B cell (primary cell): ENCODE results near the gene NR3C2. TPM values are rescaled to one million over a fixed set of nuclear protein-coding genes. Genes with fewer than 3 reads are reported as not detected.

Source experiments
- ATAC-seq: fragments of 200-7000 bp; cut with Tn5 transposase; one replicate; pipeline ENCODE4 v1.10.0; 2021; ENCODE audit warnings: low read depth, mild to moderate bottlenecking, moderate number of reproducible peaks, moderate library complexity
- CTCF ChIA-PET: fragments of 350-600 bp; sonication (Branson Sonifier 250); formaldehyde crosslinking; loops from one replicate; lab custom pipeline; 2021; ENCODE audit warnings: antibody characterized with exemption, inconsistent platforms; lab: Charles Lee
- POLR2A ChIA-PET: fragments of 350-600 bp; sonication (Branson Sonifier 250); formaldehyde crosslinking; loops from one replicate; lab custom pipeline; 2021; ENCODE audit warnings: antibody characterized with exemption; lab: Charles Lee
- DNase-seq: peaks from one replicate; pipeline ENCODE4 v3.0.0; 2013
- H2AFZ ChIP-seq: 2 replicates; pipeline ENCODE4 v1.6.1; 2012; ENCODE audit warnings: mild to moderate bottlenecking, low read depth, low read length; ENCODE audit not compliant: insufficient read depth, poor library complexity, severe bottlenecking
- H3K27ac ChIP-seq, 2 donors: 1 replicate in 1 of 2; 2 replicates in 1 of 2; pipeline ENCODE4 v1.5.1; 2012 to 2013; ENCODE audit warnings: low read length in 2 of 2, mild to moderate bottlenecking in 2 of 2, moderate library complexity in 1 of 2
- H3K27me3 ChIP-seq, 4 experiments: fragments of 200-600 bp in 1 of 4; sonication (generic) in 1 of 4; replicated peaks in 1 of 4; 1 replicate in 2 of 4; 2 replicates in 2 of 4; pipeline versions ENCODE4 v1.6.1 to v1.7.0; 2013 to 2016; ENCODE audit warnings: low read length in 3 of 4, mild to moderate bottlenecking in 2 of 4, mixed read lengths in 1 of 4, moderate library complexity in 1 of 4; ENCODE audit not compliant: insufficient read depth in 4 of 4, control insufficient read depth in 3 of 4; ENCODE audit errors: control extremely low read depth in 1 of 4
- H3K36me3 ChIP-seq, 2 experiments: replicated peaks in 1 of 2; 1 replicate in 1 of 2; 2 replicates in 1 of 2; pipeline versions ENCODE4 v1.6.1 to v1.7.1; 2013; ENCODE audit warnings: low read length in 1 of 2; ENCODE audit not compliant: insufficient read depth in 2 of 2, control insufficient read depth in 1 of 2; ENCODE audit errors: control extremely low read depth in 1 of 2, extremely low read depth in 1 of 2
- H3K4me1 ChIP-seq, 2 donors: fragments of 200-600 bp in 1 of 2; sonication (generic) in 1 of 2; 1 replicate in 1 of 2; 2 replicates in 1 of 2; pipeline versions ENCODE4 v1.5.1 to v1.6.1; 2013 to 2017; ENCODE audit warnings: low read length in 2 of 2; ENCODE audit not compliant: control insufficient read depth in 2 of 2, insufficient read depth in 2 of 2
- H3K4me2 ChIP-seq: replicated peaks from 2 replicates; pipeline ENCODE3; 2012; ENCODE audit warnings: mild to moderate bottlenecking, low read depth, low read length; ENCODE audit not compliant: poor library complexity, severe bottlenecking
- H3K4me3 ChIP-seq, 5 experiments: fragments of 200-600 bp in 1 of 5; sonication (generic) in 1 of 5; 1 replicate in 3 of 5; 2 replicates in 2 of 5; pipeline versions ENCODE4 v1.5.1 to v1.7.0; 2011 to 2016; ENCODE audit warnings: low read length in 4 of 5, mild to moderate bottlenecking in 4 of 5, low read depth in 2 of 5, control low read depth in 1 of 5, moderate library complexity in 1 of 5; ENCODE audit not compliant: insufficient read depth in 1 of 5; ENCODE audit errors: control extremely low read depth in 1 of 5, extremely low read depth in 1 of 5
- H3K79me2 ChIP-seq: fragments of 200-600 bp; sonication (generic); one replicate; pipeline ENCODE4 v1.6.0; 2016; ENCODE audit warnings: low read length; ENCODE audit not compliant: control insufficient read depth, insufficient read depth
- H3K9ac ChIP-seq: fragments of 200-600 bp; sonication (generic); 2 replicates; pipeline ENCODE4 v1.6.1; 2017; ENCODE audit warnings: mild to moderate bottlenecking, low read length, moderate library complexity
- H3K9me3 ChIP-seq, 3 donors: one replicate each; pipeline versions ENCODE4 v1.6.1 to v1.7.1; 2013; ENCODE audit warnings: low read length in 2 of 3; ENCODE audit not compliant: control insufficient read depth in 2 of 3, insufficient read depth in 1 of 3; ENCODE audit errors: control extremely low read depth in 1 of 3
- H4K20me1 ChIP-seq: 2 replicates; pipeline ENCODE4 v1.6.0; 2012; ENCODE audit warnings: mild to moderate bottlenecking, low read length; ENCODE audit not compliant: insufficient read depth, control insufficient read depth, poor library complexity, severe bottlenecking
- H3K27ac Mint-ChIP-seq: one replicate; pipeline ENCODE4 v1.8.0; 2021; ENCODE audit warnings: mixed read lengths
- H3K27me3 Mint-ChIP-seq: one replicate; pipeline ENCODE4 v1.8.0; 2021; ENCODE audit warnings: mixed read lengths
- H3K4me1 Mint-ChIP-seq: one replicate; pipeline ENCODE4 v1.8.0; 2021; ENCODE audit warnings: mixed read lengths
- H3K4me3 Mint-ChIP-seq: one replicate; pipeline ENCODE4 v1.8.0; 2021; ENCODE audit warnings: mixed read lengths
- H3K9me3 Mint-ChIP-seq: one replicate; pipeline ENCODE4 v1.8.0; 2022; ENCODE audit warnings: mixed read lengths; ENCODE audit not compliant: insufficient read depth
- CTCF ChIP-seq: fragments of 200-600 bp; IDR thresholded peaks from one replicate; pipeline ENCODE4 v1.8.0; 2022; ENCODE audit warnings: antibody characterized with exemption, mild to moderate bottlenecking
- EZH2 ChIP-seq: IDR thresholded peaks from 2 replicates; pipeline ENCODE4 v1.6.1; 2012; ENCODE audit warnings: borderline replicate concordance, low read depth, mild to moderate bottlenecking, moderate library complexity, low read length; ENCODE audit not compliant: insufficient read depth, poor library complexity, severe bottlenecking
- WGBS: methylation state at CpG from one replicate; pipeline ENCODE4 v1.1.5; 2013; ENCODE audit warnings: missing lambda C conversion rate; ENCODE audit not compliant: insufficient coverage; 5-methylcytosine and 5-hydroxymethylcytosine counted together
- intact Hi-C: fragments of 100-400 bp; cut with micrococcal nuclease; formaldehyde crosslinking; loops from one replicate; pipeline ENCODE4 v1.10.0; 2022
- polyA plus RNA-seq: library from polyadenylated mRNA; depleted of rRNA; stranded (reverse); fragments of >200 nt; gene quantifications from 2 replicates; pipeline ENCODE4 v1.2.3, GENCODE V29; 2012
- total RNA-seq, 2 donors: library from RNA; stranded (reverse); fragments of 120-200 nt in 1 of 2; gene quantifications; 1 replicate in 1 of 2; 2 replicates in 1 of 2; pipeline versions ENCODE4 v1.2.3 to v1.2.4, GENCODE V29; 2013 to 2022

NR3C2 gene
- total and polyA plus RNA-seq, 2 donors (not counting 1 experiment from before 2014, with no cell fraction given): 6.7 to 19.3 TPM

- no peaks in the 10 kb centered on the region for H3K79me2 ChIP-seq
- WGBS: no CpG with 5 or more reads among the region's 2 CpGs
- no peak overlapping the region for H3K4me2 ChIP-seq
- no peaks in the 10 kb centered on the region for H3K9me3 ChIP-seq
- H3K4me3 ChIP-seq: no peak overlapping the region
- H3K36me3 ChIP-seq: peaks cover 0 to 2% of the 10 kb centered on the region in 2 experiments
- H3K27ac ChIP-seq: no peak overlapping the region
- TF ChIP-seq EZH2 (no peak), CTCF (no peak)
- H3K4me1 ChIP-seq: no peaks in the 10 kb centered on the region
- intact Hi-C loops: no loop called here
- Mint-ChIP-seq H3K27ac (no peak overlapping the region), H3K4me1 (no peaks in the 10 kb centered on the region), H3K4me3 (no peak overlapping the region), H3K27me3 (no peaks in the 10 kb centered on the region), H3K9me3 (no peaks in the 10 kb centered on the region)
- no peak overlapping the region for H2AFZ ChIP-seq
- no peak for DNase-seq
- H3K27me3 ChIP-seq: no peaks in the 10 kb centered on the region
- POLR2A ChIA-PET: no interaction called here
- CTCF ChIA-PET: no interaction called here
- H4K20me1 ChIP-seq: no peaks in the 10 kb centered on the region
- ATAC-seq: no peak
- no peak overlapping the region for H3K9ac ChIP-seq
These were observed 325.9 kb downstream of the NR3C2 start for GRCh38 chr4:148116264-148116663.

- Mint-ChIP-seq H3K27me3 (no peaks in the 10 kb centered on the region), H3K27ac (no peak overlapping the region), H3K4me1 (no peaks in the 10 kb centered on the region), H3K9me3 (no peaks in the 10 kb centered on the region), H3K4me3 (no peak overlapping the region)
- Histone ChIP-seq H3K27me3 (no peaks in the 10 kb centered on the region), H3K36me3 (peaks cover 0 to 2% of the 10 kb centered on the region in 2 experiments), H3K4me2 (no peak overlapping the region), H3K9ac (no peak overlapping the region), H4K20me1 (no peaks in the 10 kb centered on the region), H3K4me1 (no peaks in the 10 kb centered on the region), H3K4me3 (no peak overlapping the region), H3K79me2 (no peaks in the 10 kb centered on the region), H3K9me3 (no peaks in the 10 kb centered on the region), H3K27ac (no peak overlapping the region), H2AFZ (no peak overlapping the region)
- ATAC-seq (no peak), DNase-seq (no peak)
- intact Hi-C loops: no loop called here
- POLR2A ChIA-PET: no interaction called here
- TF ChIP-seq CTCF (no peak), EZH2 (no peak)
- CTCF ChIA-PET: no interaction called here
These were observed 327.8 kb downstream of the NR3C2 start for GRCh38 chr4:148114436-148114835.
